GM12892 (cell line): ENCODE data around the gene NFE2.
"Not testable (repeated sequence)": the region's sequence is repeated elsewhere in the genome, so short reads cannot be mapped to it uniquely, and the experiment has no call there.

Experiments
- POLR2A ChIP-seq: IDR thresholded peaks from 2 replicates; pipeline ENCODE4 v1.6.1; 2011; ENCODE audit warnings: low read depth, low read length, control low read depth
- POLR2AphosphoS5 ChIP-seq: IDR thresholded peaks from 2 replicates; pipeline ENCODE4 v1.6.1; 2011; ENCODE audit warnings: low read depth, low read length, control low read depth
- TAF1 ChIP-seq: IDR thresholded peaks from 2 replicates; pipeline ENCODE4 v1.6.1; 2011; ENCODE audit warnings: low read depth, mild to moderate bottlenecking, control low read depth, low read length, borderline replicate concordance

- TF ChIP-seq POLR2AphosphoS5, POLR2A, TAF1: not testable (repeated sequence)
These were observed 19.1 kb downstream of the NFE2 start for GRCh38 chr12:54281694-54282093.
